ENCODE results near the gene MARCHF10. TPM values are rescaled to one million over a fixed set of nuclear protein-coding genes. Genes with fewer than 3 reads are reported as not detected.

Gene MARCHF10
- total RNA-seq, 1 donor, result under 0.01 TPM

GRCh38 chr17:62763891-62764600, 44.1 kb downstream of the MARCHF10 start:
- no peak for TF ChIP-seq CTCF (IDR thresholded peaks at IDR 0.05; ENCODE audit: insufficient read depth, low read depth, low read length)
- DNase-seq (ENCODE audit: low read depth), result no peak
- no peak overlapping the region for H3K4me3 ChIP-seq (ENCODE audit: low read depth, low read length)

- TF ChIP-seq CTCF (IDR thresholded peaks at IDR 0.05; ENCODE audit: insufficient read depth, low read depth, low read length), result no peak
- no peak for DNase-seq (ENCODE audit: low read depth)
- H3K4me3 ChIP-seq (ENCODE audit: low read depth, low read length), result no peak overlapping the region
Measured at GRCh38 chr17:62761884-62762283, 46.2 kb downstream of the MARCHF10 start.

- no peak overlapping the region for H3K4me3 ChIP-seq (ENCODE audit: low read depth, low read length)
- no peak for DNase-seq (ENCODE audit: low read depth)
- no peak for TF ChIP-seq CTCF (IDR thresholded peaks at IDR 0.05; ENCODE audit: insufficient read depth, low read depth, low read length)
Measured at GRCh38 chr17:62760945-62761267, 47.2 kb downstream of the MARCHF10 start.

GRCh38 chr17:62760059-62760944, 47.8 kb downstream of the MARCHF10 start:
- no peak overlapping the region for H3K4me3 ChIP-seq (ENCODE audit: low read depth, low read length)
- peak; percentile 67 for DNase-seq (ENCODE audit: low read depth)
- TF ChIP-seq CTCF (IDR thresholded peaks at IDR 0.05; ENCODE audit: insufficient read depth, low read depth, low read length), result no peak

GRCh38 chr17:62757500-62757951, 50.6 kb downstream of the MARCHF10 start:
- TF ChIP-seq CTCF (IDR thresholded peaks at IDR 0.05; ENCODE audit: insufficient read depth, low read depth, low read length), result no peak
- no peak for DNase-seq (ENCODE audit: low read depth)
- no peak overlapping the region for H3K4me3 ChIP-seq (ENCODE audit: low read depth, low read length)

- no peak for DNase-seq (ENCODE audit: low read depth)
- no peak overlapping the region for H3K4me3 ChIP-seq (ENCODE audit: low read depth, low read length)
- TF ChIP-seq CTCF (IDR thresholded peaks at IDR 0.05; ENCODE audit: insufficient read depth, low read depth, low read length), result no peak
Measured at GRCh38 chr17:62756198-62756597, 51.9 kb downstream of the MARCHF10 start.

Measured in fibroblast of villous mesenchyme (primary cell).